H1 (cell line): ENCODE measurements around the gene ARHGEF7. TPM values are rescaled to one million over a fixed set of nuclear protein-coding genes. Genes with fewer than 3 reads are reported as not detected.

Experiments used
- CTCF ChIA-PET: fragments of 300-600 bp; sonication (Branson Sonifier 250); formaldehyde crosslinking; loops from one replicate; lab custom pipeline; 2021; ENCODE audit not compliant: partially characterized antibody; lab: Charles Lee
- POLR2A ChIA-PET: fragments of 300-600 bp; sonication (Branson Sonifier 250); formaldehyde crosslinking; loops from one replicate; lab custom pipeline; 2021; ENCODE audit warnings: inconsistent platforms; ENCODE audit not compliant: partially characterized antibody; lab: Charles Lee
- DNase-seq, 2 experiments: peaks; one replicate each; pipeline versions ENCODE4 v3.0.0 to v3.0.0-alpha.2; 2010 to 2022; ENCODE audit warnings: low spot score in 2 of 2, low read depth in 1 of 2, mixed read lengths in 1 of 2
- FAIRE-seq: peaks from 2 replicates; lab custom pipeline; 2011; peaks lifted over from hg19 to GRCh38; lab: Jason Lieb, UNC
- H2AFZ ChIP-seq: 2 replicates; pipeline ENCODE4 v1.8.1; 2012; ENCODE audit warnings: low read length, inconsistent platforms
- H2AK5ac ChIP-seq: 2 replicates; pipeline ENCODE4 v1.6.1; 2013; ENCODE audit warnings: low read depth, low read length
- H2BK120ac ChIP-seq: replicated peaks from 2 replicates; pipeline ENCODE3; 2013; ENCODE audit warnings: low read depth, low read length, inconsistent platforms
- H2BK12ac ChIP-seq: 2 replicates; pipeline ENCODE4 v1.6.1; 2013; ENCODE audit warnings: low read depth, low read length
- H2BK15ac ChIP-seq: 2 replicates; pipeline ENCODE4 v1.6.1; 2013; ENCODE audit warnings: low read length
- H2BK20ac ChIP-seq: 2 replicates; pipeline ENCODE4 v1.6.1; 2013; ENCODE audit warnings: low read length
- H2BK5ac ChIP-seq: 2 replicates; pipeline ENCODE4 v1.6.1; 2013; ENCODE audit warnings: low read depth, low read length
- H3K14ac ChIP-seq: 2 replicates; pipeline ENCODE4 v1.6.1; 2013; ENCODE audit warnings: inconsistent platforms; ENCODE audit not compliant: insufficient read length
- H3K18ac ChIP-seq: 2 replicates; pipeline ENCODE4 v1.6.1; 2013; ENCODE audit warnings: low read length; ENCODE audit errors: extremely low read depth
- H3K23ac ChIP-seq: 2 replicates; pipeline ENCODE4 v1.6.1; 2013; ENCODE audit warnings: inconsistent platforms; ENCODE audit not compliant: insufficient read length
- H3K23me2 ChIP-seq: 2 replicates; pipeline ENCODE4 v1.6.1; 2013; ENCODE audit warnings: low read depth, low read length
- H3K27ac ChIP-seq: 2 replicates; pipeline ENCODE4 v1.6.1; 2011; ENCODE audit warnings: low read depth, low read length, inconsistent platforms
- H3K27me3 ChIP-seq, 4 experiments: replicated peaks in 1 of 4; 1 replicate in 1 of 4; 2 replicates in 3 of 4; pipeline versions ENCODE4 v1.6.1 to v1.8.1; 2011 to 2013; ENCODE audit warnings: low read length in 3 of 4, mild to moderate bottlenecking in 3 of 4, inconsistent platforms in 2 of 4, mixed read lengths in 2 of 4, moderate library complexity in 1 of 4; ENCODE audit not compliant: control insufficient read depth in 3 of 4, insufficient read depth in 3 of 4; ENCODE audit errors: extremely low read depth in 1 of 4
- H3K36me3 ChIP-seq, 4 experiments: 2 replicates each; pipeline versions ENCODE4 v1.6.1 to v1.8.1; 2011 to 2013; ENCODE audit warnings: mild to moderate bottlenecking in 4 of 4, low read length in 3 of 4, moderate library complexity in 2 of 4, control low read depth in 1 of 4, inconsistent platforms in 1 of 4; ENCODE audit not compliant: insufficient read depth in 4 of 4, control insufficient read depth in 2 of 4
- H3K4ac ChIP-seq: replicated peaks from 2 replicates; pipeline ENCODE3; 2013; ENCODE audit warnings: low read length, low read depth, mixed read lengths, inconsistent platforms; ENCODE audit not compliant: insufficient read length
- H3K4me1 ChIP-seq, 4 experiments: replicated peaks in 1 of 4; 1 replicate in 1 of 4; 2 replicates in 3 of 4; pipeline versions ENCODE4 v1.6.1 to v1.8.1; 2011 to 2013; ENCODE audit warnings: low read length in 3 of 4, inconsistent platforms in 2 of 4, mixed read lengths in 1 of 4; ENCODE audit not compliant: insufficient read depth in 4 of 4, control insufficient read depth in 3 of 4
- H3K4me2 ChIP-seq, 2 experiments: 2 replicates each; pipeline versions ENCODE4 v1.6.1 to v1.8.1; 2011 to 2013; ENCODE audit warnings: low read depth in 2 of 2, low read length in 2 of 2, control low read depth in 1 of 2, inconsistent platforms in 1 of 2, mild to moderate bottlenecking in 1 of 2; ENCODE audit not compliant: insufficient read depth in 1 of 2
- H3K4me3 ChIP-seq, 4 experiments: fragments of 200-600, 300-600 bp in 1 of 4; sonication (generic), shearing (Covaris generic), sonication (Bioruptor Twin) in 1 of 4; 2 replicates each; pipeline versions ENCODE4 v1.5.1 to v1.8.1; 2011 to 2016; ENCODE audit warnings: low read length in 4 of 4, low read depth in 3 of 4, control low read depth in 2 of 4, inconsistent platforms in 2 of 4, mild to moderate bottlenecking in 2 of 4, mixed read lengths in 1 of 4, moderate library complexity in 1 of 4; ENCODE audit not compliant: insufficient read depth in 2 of 4; ENCODE audit errors: extremely low read depth in 1 of 4
- H3K56ac ChIP-seq: replicated peaks from 2 replicates; pipeline ENCODE3; 2013; ENCODE audit warnings: low read depth, mild to moderate bottlenecking, mixed read lengths, low read length, inconsistent platforms; ENCODE audit not compliant: insufficient read length
- H3K79me1 ChIP-seq: 2 replicates; pipeline ENCODE4 v1.6.1; 2013; ENCODE audit warnings: low read depth, low read length, control low read depth
- H3K79me2 ChIP-seq, 2 experiments: 2 replicates each; pipeline versions ENCODE4 v1.6.1 to v1.8.1; 2012 to 2013; ENCODE audit warnings: low read length in 2 of 2, mild to moderate bottlenecking in 2 of 2, inconsistent platforms in 1 of 2; ENCODE audit not compliant: insufficient read depth in 2 of 2, control insufficient read depth in 1 of 2
- H3K9ac ChIP-seq, 4 experiments: replicated peaks in 1 of 4; 1 replicate in 1 of 4; 2 replicates in 3 of 4; pipeline versions ENCODE4 v1.6.1 to v1.8.1; 2011 to 2013; ENCODE audit warnings: low read depth in 3 of 4, low read length in 3 of 4, control low read depth in 2 of 4, mild to moderate bottlenecking in 2 of 4, moderate library complexity in 2 of 4, inconsistent platforms in 1 of 4; ENCODE audit errors: extremely low read depth in 1 of 4
- H3K9me3 ChIP-seq, 2 experiments: 2 replicates each; pipeline versions ENCODE4 v1.6.1 to v1.8.1; 2012 to 2013; ENCODE audit warnings: mild to moderate bottlenecking in 2 of 2, moderate library complexity in 2 of 2, control low read depth in 1 of 2, inconsistent platforms in 1 of 2, low read depth in 1 of 2, low read length in 1 of 2, mixed read lengths in 1 of 2; ENCODE audit not compliant: insufficient read depth in 2 of 2
- H4K20me1 ChIP-seq, 2 experiments: replicated peaks in 1 of 2; 2 replicates each; pipeline versions ENCODE3 to v1.8.1; 2011 to 2013; ENCODE audit warnings: inconsistent platforms in 2 of 2, low read length in 2 of 2, mild to moderate bottlenecking in 1 of 2; ENCODE audit not compliant: insufficient read depth in 2 of 2, control insufficient read depth in 1 of 2
- H4K5ac ChIP-seq: 2 replicates; pipeline ENCODE4 v1.6.1; 2013; ENCODE audit warnings: low read length, low read depth, mixed read lengths, inconsistent platforms; ENCODE audit not compliant: insufficient read length
- H4K8ac ChIP-seq: 2 replicates; pipeline ENCODE4 v1.8.0; 2013; ENCODE audit warnings: mild to moderate bottlenecking, moderate library complexity, low read length, inconsistent platforms; ENCODE audit not compliant: insufficient read depth; ENCODE audit errors: extremely low read depth
- H4K91ac ChIP-seq: replicated peaks from 2 replicates; pipeline ENCODE3; 2013; ENCODE audit warnings: low read length, mixed read lengths, inconsistent platforms; ENCODE audit not compliant: insufficient read length
- ATF2 ChIP-seq: IDR thresholded peaks from 2 replicates; pipeline ENCODE4 v1.6.1; 2012; ENCODE audit warnings: low read length, inconsistent platforms
- BRCA1 ChIP-seq: IDR thresholded peaks from 2 replicates; pipeline ENCODE4 v1.6.1; 2012; ENCODE audit warnings: low read depth, low read length, improper control_type of control experiment
- CHD2 ChIP-seq: IDR thresholded peaks from 2 replicates; pipeline ENCODE4 v1.6.1; 2012; ENCODE audit warnings: low read length, improper control_type of control experiment
- CTBP2 ChIP-seq: IDR thresholded peaks from 2 replicates; pipeline ENCODE4 v1.7.0; 2011; ENCODE audit warnings: borderline replicate concordance, mild to moderate bottlenecking, moderate library complexity, mixed read lengths, low read length; ENCODE audit not compliant: insufficient read depth, insufficient read length
- GABPA ChIP-seq: IDR thresholded peaks from 2 replicates; pipeline ENCODE4 v1.6.1; 2011; ENCODE audit warnings: mild to moderate bottlenecking, low read length, moderate library complexity, borderline replicate concordance; ENCODE audit not compliant: insufficient read depth
- JUN ChIP-seq: IDR thresholded peaks from 2 replicates; pipeline ENCODE4 v1.6.1; 2011; ENCODE audit warnings: low read depth, mild to moderate bottlenecking, improper control_type of control experiment, low read length
- KDM4A ChIP-seq: IDR thresholded peaks from one replicate; pipeline ENCODE4 v1.7.1; 2012; ENCODE audit warnings: low read depth, mild to moderate bottlenecking, moderate library complexity, low read length, inconsistent platforms; ENCODE audit not compliant: severe bottlenecking
- MAFK ChIP-seq: IDR thresholded peaks from 2 replicates; pipeline ENCODE4 v1.6.1; 2012; ENCODE audit warnings: low read depth, mild to moderate bottlenecking, improper control_type of control experiment, low read length
- NRF1 ChIP-seq: IDR thresholded peaks from 2 replicates; pipeline ENCODE4 v1.6.1; 2011; ENCODE audit warnings: mild to moderate bottlenecking, low read depth, low read length, improper control_type of control experiment
- PHF8 ChIP-seq: fragments of 200-600 bp; sonication (generic); conservative IDR thresholded peaks from 2 replicates; pipeline ENCODE4 v1.7.1; 2012; ENCODE audit warnings: low read depth, mild to moderate bottlenecking, inconsistent platforms, low read length, moderate library complexity
- POLR2AphosphoS5 ChIP-seq: IDR thresholded peaks from 2 replicates; pipeline ENCODE4 v1.6.1; 2011; ENCODE audit warnings: low read depth, low read length
- WGBS, 2 experiments: shearing (Covaris generic) in 1 of 2; methylation state at CpG; one replicate each; pipeline versions ENCODE4 v1.1.6 to v1.1.7; 2013 to 2015; ENCODE audit warnings: low lambda C conversion rate in 2 of 2, mixed read lengths in 2 of 2, inconsistent platforms in 1 of 2, low coverage in 1 of 2, missing lambda C conversion rate in 1 of 2; ENCODE audit not compliant: insufficient replicate concordance in 2 of 2, insufficient coverage in 1 of 2, insufficient read length in 1 of 2; ENCODE audit errors: extremely low coverage in 1 of 2, missing lambda C conversion rate in 1 of 2; 5-methylcytosine and 5-hydroxymethylcytosine counted together
- polyA plus RNA-seq, 7 experiments: library from polyadenylated mRNA; depleted of rRNA in 3 of 7; stranded (reverse) in 5 of 7; unstranded in 2 of 7; fragments of >200 nt in 5 of 7; fragments of 200-250 nt in 2 of 7; gene quantifications; 1 replicate in 5 of 7; 2 replicates in 1 of 7; 4 replicates in 1 of 7; pipeline versions ENCODE4 v1.2.1 to v1.2.3, GENCODE V29; 2011 to 2013; ENCODE audit warnings: missing spikeins in 2 of 7, mixed read lengths in 2 of 7
- total RNA-seq: library from RNA; stranded (reverse); fragmentation: NEBNext Ultra II Directional; extraction: Animal tissue kit (Norgen Biotek cat#: 25700); gene quantifications from 2 replicates; pipeline ENCODE4 v1.2.1, GENCODE V29; 2021

The ARHGEF7 gene
- total and polyA plus RNA-seq, 2 of the 8 experiments (the other 6 are each of a cell fraction or from before 2014, with no cell fraction given) = 26.2 to 56.5 TPM

GRCh38 chr13:111288276-111288675 is 173.2 kb downstream of the ARHGEF7 start:
- Histone ChIP-seq H2BK12ac (no peak overlapping the region), H2BK15ac (no peak overlapping the region), H3K23me2 (0 out of 2 replicates have a peak, but pooled peaks cover 1% of the 10 kb centered on the region), H3K4me2 (no peak overlapping the region), H4K91ac (no peak overlapping the region), H3K79me1 (0 out of 2 replicates have a peak, but pooled peaks cover 3% of the 10 kb centered on the region), H3K4me3 (no peak overlapping the region), H3K79me2 (no peaks in the 10 kb centered on the region), H2AFZ (no peak overlapping the region), H3K27me3 (no peaks in the 10 kb centered on the region), H3K23ac (no peak overlapping the region), H3K56ac (no peak overlapping the region), H3K36me3 (peaks cover 14 to 55% (median 31%) of the 10 kb centered on the region in 4 experiments), H3K27ac (no peak overlapping the region), H3K9me3 (no peaks in the 10 kb centered on the region), H2BK5ac (no peak overlapping the region), H2BK20ac (no peak overlapping the region), H3K4me1 (no peaks in the 10 kb centered on the region), H3K9ac (no peak overlapping the region), H2BK120ac (no peak overlapping the region), H4K5ac (no peak overlapping the region), H4K8ac (no peak overlapping the region), H3K18ac (no peak overlapping the region), H4K20me1 (peaks cover 2 to 4% of the 10 kb centered on the region in 2 experiments), H3K14ac (no peak overlapping the region), H3K4ac (no peak overlapping the region), H2AK5ac (no peak overlapping the region)
- no peak for TF ChIP-seq KDM4A
- TF ChIP-seq CTBP2 = no peak
- TF ChIP-seq GABPA = no peak
- TF ChIP-seq BRCA1 = no peak
- no peak for TF ChIP-seq NRF1
- TF ChIP-seq POLR2AphosphoS5 = no peak
- no peak for TF ChIP-seq ATF2
- no peak for TF ChIP-seq CHD2
- TF ChIP-seq MAFK = no peak
- no peak for TF ChIP-seq PHF8
- TF ChIP-seq JUN = no peak
- DNase-seq (no peak), FAIRE-seq (no peak)
- ChIA-PET CTCF (interaction anchor here (1.3 kb wide), 1 partner anchor 19 kb away, joined by 3 read pairs; no protein-coding TSS in a partner anchor), POLR2A (no interaction called here)
- WGBS, 2 experiments = 94% methylated on average over 7 of the region's 7 CpGs; no CpG with 5 or more reads in 1 of the 2 experiments
